Measurements from ENCODE around the gene CSPG5.

GRCh38 chr3:47605652-47606051 lies 27.0 kb upstream of the CSPG5 start:
- TF ChIP-seq CTCF (optimal IDR thresholded peaks at IDR 0.05 in 1 of 3, IDR thresholded peaks at IDR 0.05 in 1 of 3, conservative IDR thresholded peaks at IDR 0.05 in 1 of 3; ENCODE audit: extremely low read depth in 1 of 3, insufficient read depth in 2 of 3, low read length in 3 of 3) (no peak), EZH2 (IDR thresholded peaks at IDR 0.05; ENCODE audit: low read length) (no peak)
